Pons (tissue), 1 donor: ENCODE measurements around the gene SHISAL1.
"Not testable (repeated sequence)": the region's sequence is repeated elsewhere in the genome, so short reads cannot be mapped to it uniquely, and the experiment has no call there.

Source experiments
- DNase-seq: peaks from one replicate; pipeline ENCODE4 v3.0.0-alpha.2; 2016; ENCODE audit warnings: low spot score

Gene SHISAL1

GRCh38 chr22:44328326-44328725, 15.6 kb upstream of the SHISAL1 start:
- DNase-seq = no peak

GRCh38 chr22:44326491-44326885, 13.7 kb upstream of the SHISAL1 start:
- no peak for DNase-seq

GRCh38 chr22:44325718-44326490, 13.2 kb upstream of the SHISAL1 start:
- no peak for DNase-seq

- DNase-seq = not testable (repeated sequence)
Observed at GRCh38 chr22:44323140-44323790, 10.5 kb upstream of the SHISAL1 start.

- no peak for DNase-seq
Observed at GRCh38 chr22:44319685-44320084, 6.9 kb upstream of the SHISAL1 start.

GRCh38 chr22:44318751-44319150, 6.0 kb upstream of the SHISAL1 start:
- DNase-seq = no peak

- DNase-seq = no peak
Observed at GRCh38 chr22:44317886-44318637, 5.3 kb upstream of the SHISAL1 start.

- DNase-seq = no peak
Observed at GRCh38 chr22:44317123-44317444, 4.3 kb upstream of the SHISAL1 start.

GRCh38 chr22:44316393-44317122, 3.8 kb upstream of the SHISAL1 start:
- no peak for DNase-seq

- DNase-seq = no peak
Observed at GRCh38 chr22:44314425-44315067, 1.8 kb upstream of the SHISAL1 start.

- no peak for DNase-seq
Observed at GRCh38 chr22:44313385-44314006, 745 bp upstream of the SHISAL1 start.

GRCh38 chr22:44311855-44312170, 938 bp downstream of the SHISAL1 start:
- DNase-seq = no peak

- DNase-seq = no peak
Observed at GRCh38 chr22:44311104-44311854, 1.5 kb downstream of the SHISAL1 start.

- no peak for DNase-seq
Observed at GRCh38 chr22:44309647-44310046, 3.1 kb downstream of the SHISAL1 start.

GRCh38 chr22:44309137-44309536, 3.6 kb downstream of the SHISAL1 start:
- DNase-seq = no peak

- DNase-seq = no peak
Observed at GRCh38 chr22:44307509-44308169, 5.1 kb downstream of the SHISAL1 start.

GRCh38 chr22:44305888-44306287, 6.9 kb downstream of the SHISAL1 start:
- DNase-seq = no peak

- DNase-seq = no peak
Observed at GRCh38 chr22:44305455-44305854, 7.3 kb downstream of the SHISAL1 start.

- no peak for DNase-seq
Observed at GRCh38 chr22:44304911-44305310, 7.8 kb downstream of the SHISAL1 start.

- DNase-seq = no peak
Observed at GRCh38 chr22:44304354-44304753, 8.4 kb downstream of the SHISAL1 start.
